GM23338 (cell line): Measurements from ENCODE around the gene SNX9. TPM values are rescaled to one million over a fixed set of nuclear protein-coding genes. Genes with fewer than 3 reads are reported as not detected.

ENCODE experiments used
- ATAC-seq: fragments of 200-7000 bp; cut with Tn5 transposase; 3 replicates; pipeline ENCODE4 v1.9.1; 2020
- DNase-seq: peaks from one replicate; pipeline ENCODE4 v3.0.0-alpha.2; 2015; ENCODE audit warnings: low spot score
- H2AFZ ChIP-seq: fragments of 200-600 bp; sonication (generic); 2 replicates; pipeline ENCODE4 v1.8.0; 2016; ENCODE audit warnings: antibody characterized with exemption, mild to moderate bottlenecking, moderate library complexity
- H3F3A ChIP-seq: fragments of 200-600 bp; sonication (generic); replicated peaks from 2 replicates; pipeline ENCODE4 v1.8.0; 2017; ENCODE audit warnings: antibody characterized with exemption, mixed run types, low read depth
- H3K27ac ChIP-seq: fragments of 200-600 bp; sonication (generic); 2 replicates; pipeline ENCODE4 v1.6.1; 2016; ENCODE audit warnings: low read depth
- H3K27me3 ChIP-seq: fragments of 200-600 bp; sonication (generic); 2 replicates; pipeline ENCODE4 v1.8.0; 2016; ENCODE audit warnings: mild to moderate bottlenecking, mixed run types, moderate library complexity; ENCODE audit not compliant: insufficient read depth
- H3K36me3 ChIP-seq: fragments of 200-600 bp; sonication (generic); 2 replicates; pipeline ENCODE4 v1.8.0; 2016; ENCODE audit warnings: mild to moderate bottlenecking; ENCODE audit not compliant: insufficient read depth
- H3K4me1 ChIP-seq: fragments of 200-600 bp; sonication (generic); 2 replicates; pipeline ENCODE4 v1.8.0; 2016; ENCODE audit warnings: mild to moderate bottlenecking, moderate library complexity; ENCODE audit not compliant: insufficient read depth
- H3K4me2 ChIP-seq: fragments of 200-600 bp; sonication (generic); 2 replicates; pipeline ENCODE4 v1.7.1; 2017; ENCODE audit warnings: mixed run types
- H3K4me3 ChIP-seq: fragments of 200-600 bp; sonication (generic); 2 replicates; pipeline ENCODE4 v1.6.1; 2016; ENCODE audit warnings: mixed run types
- H3K79me2 ChIP-seq: fragments of 200-600 bp; sonication (generic); replicated peaks from 2 replicates; pipeline ENCODE4 v1.8.0; 2017; ENCODE audit warnings: mild to moderate bottlenecking; ENCODE audit not compliant: insufficient read depth
- H3K9me2 ChIP-seq: fragments of 200-600 bp; sonication (generic); 2 replicates; pipeline ENCODE4 v1.8.0; 2017; ENCODE audit not compliant: insufficient read depth
- H4K20me1 ChIP-seq: fragments of 200-600 bp; sonication (generic); replicated peaks from 2 replicates; pipeline ENCODE4 v1.8.0; 2017; ENCODE audit warnings: mild to moderate bottlenecking; ENCODE audit not compliant: insufficient read depth
- H3K27ac Mint-ChIP-seq: 2 replicates; pipeline ENCODE4 v1.8.0; 2020; ENCODE audit warnings: inconsistent platforms, mild to moderate bottlenecking, moderate library complexity, mixed read lengths
- H3K27me3 Mint-ChIP-seq: 3 replicates; pipeline ENCODE4 v1.8.0; 2022; ENCODE audit warnings: low read depth, mild to moderate bottlenecking, moderate library complexity, mixed read lengths, inconsistent platforms; ENCODE audit not compliant: insufficient read depth, poor library complexity
- H3K36me3 Mint-ChIP-seq: 3 replicates; pipeline ENCODE4 v1.8.0; 2021; ENCODE audit warnings: low read depth, mild to moderate bottlenecking, inconsistent platforms, moderate library complexity, mixed read lengths
- H3K4me1 Mint-ChIP-seq: 3 replicates; pipeline ENCODE4 v1.8.0; 2020; ENCODE audit warnings: mild to moderate bottlenecking, inconsistent platforms, mixed read lengths
- H3K4me3 Mint-ChIP-seq: 3 replicates; pipeline ENCODE4 v1.8.0; 2021; ENCODE audit warnings: moderate library complexity, mild to moderate bottlenecking, inconsistent platforms, mixed read lengths
- H3K9me3 Mint-ChIP-seq: 3 replicates; pipeline ENCODE4 v1.8.0; 2020; ENCODE audit warnings: moderate library complexity, mild to moderate bottlenecking, inconsistent platforms, mixed read lengths
- CREB1 ChIP-seq: fragments of 250-450 bp; sonication (Bioruptor Pico); IDR thresholded peaks from 2 replicates; pipeline ENCODE4 v1.5.0; 2020; ENCODE audit warnings: low read depth, mild to moderate bottlenecking, moderate library complexity
- EZH2 ChIP-seq: fragments of 200-600 bp; sonication (generic); IDR thresholded peaks from one replicate; pipeline ENCODE4 v1.8.0; 2017; ENCODE audit warnings: antibody characterized with exemption, mild to moderate bottlenecking, low read depth; ENCODE audit not compliant: unreplicated experiment
- EZH2phosphoT487 ChIP-seq: fragments of 200-600 bp; sonication (generic); IDR thresholded peaks from one replicate; pipeline ENCODE4 v1.8.1; 2018; ENCODE audit warnings: antibody characterized with exemption; ENCODE audit not compliant: unreplicated experiment
- JUNB ChIP-seq: IDR thresholded peaks from one replicate; pipeline ENCODE4 v1.6.1; 2016; ENCODE audit warnings: antibody characterized with exemption; ENCODE audit not compliant: unreplicated experiment
- NANOG ChIP-seq: IDR thresholded peaks from 2 replicates; pipeline ENCODE4 v1.6.1; 2016; ENCODE audit warnings: antibody characterized with exemption, borderline replicate concordance
- POLR2AphosphoS5 ChIP-seq: IDR thresholded peaks from 2 replicates; pipeline ENCODE4 v1.6.1; 2016; ENCODE audit warnings: antibody characterized with exemption, low read depth
- REST ChIP-seq: IDR thresholded peaks from one replicate; pipeline ENCODE4 v1.6.1; 2018; ENCODE audit warnings: antibody characterized with exemption; ENCODE audit not compliant: unreplicated experiment
- STAT1 ChIP-seq: IDR thresholded peaks from one replicate; pipeline ENCODE4 v1.6.1; 2016; ENCODE audit warnings: antibody characterized with exemption; ENCODE audit not compliant: unreplicated experiment
- ZNF114 ChIP-seq: fragments of 250-450 bp; sonication (Bioruptor Pico); IDR thresholded peaks from 2 replicates; pipeline ENCODE4 v1.5.0; 2020; ENCODE audit warnings: mild to moderate bottlenecking, moderate library complexity
- ZNF331 ChIP-seq: fragments of 250-450 bp; sonication (Bioruptor Pico); IDR thresholded peaks from 2 replicates; pipeline ENCODE4 v1.5.0; 2020; ENCODE audit warnings: low read depth, mild to moderate bottlenecking, moderate library complexity
- polyA plus RNA-seq: library from polyadenylated mRNA; unstranded; fragments of >200 nt; fragmentation: Nextera tagmentation; extraction: Ambion mirVana; gene quantifications from 2 replicates; pipeline ENCODE4 v1.2.1, GENCODE V29; 2016
- total RNA-seq: library from RNA; depleted of rRNA; stranded (reverse); fragments of >200 nt; shearing (Covaris generic); gene quantifications from 2 replicates; pipeline ENCODE4 v1.2.3, GENCODE V29; 2014
- TF ChIP-seq, protein P1 (sequence below), 2 experiments: fragments of 200-600 bp in 1 of 2; sonication (generic) in 1 of 2; conservative IDR thresholded peaks; 2 replicates each; pipeline versions ENCODE4 v1.5.1 to v1.6.1; 2016 to 2017; ENCODE audit warnings: antibody characterized with exemption in 2 of 2, low read depth in 2 of 2, mild to moderate bottlenecking in 2 of 2, moderate library complexity in 1 of 2
- TF ChIP-seq, protein P2 (sequence below): IDR thresholded peaks from 2 replicates; pipeline ENCODE4 v1.6.1; 2016; ENCODE audit warnings: antibody characterized with exemption
- TF ChIP-seq, protein P3 (sequence below): fragments of 250-450 bp; sonication (Bioruptor Pico); IDR thresholded peaks from 2 replicates; pipeline ENCODE4 v1.5.0; 2020; ENCODE audit warnings: mild to moderate bottlenecking, moderate library complexity

The SNX9 gene
- total and polyA plus RNA-seq, 2 experiments from 2014 or later = 18.4 to 23.3 TPM

- TF ChIP-seq ZNF331 (CRISPR knock-in tag) = no peak
- TF ChIP-seq, protein P1, sequence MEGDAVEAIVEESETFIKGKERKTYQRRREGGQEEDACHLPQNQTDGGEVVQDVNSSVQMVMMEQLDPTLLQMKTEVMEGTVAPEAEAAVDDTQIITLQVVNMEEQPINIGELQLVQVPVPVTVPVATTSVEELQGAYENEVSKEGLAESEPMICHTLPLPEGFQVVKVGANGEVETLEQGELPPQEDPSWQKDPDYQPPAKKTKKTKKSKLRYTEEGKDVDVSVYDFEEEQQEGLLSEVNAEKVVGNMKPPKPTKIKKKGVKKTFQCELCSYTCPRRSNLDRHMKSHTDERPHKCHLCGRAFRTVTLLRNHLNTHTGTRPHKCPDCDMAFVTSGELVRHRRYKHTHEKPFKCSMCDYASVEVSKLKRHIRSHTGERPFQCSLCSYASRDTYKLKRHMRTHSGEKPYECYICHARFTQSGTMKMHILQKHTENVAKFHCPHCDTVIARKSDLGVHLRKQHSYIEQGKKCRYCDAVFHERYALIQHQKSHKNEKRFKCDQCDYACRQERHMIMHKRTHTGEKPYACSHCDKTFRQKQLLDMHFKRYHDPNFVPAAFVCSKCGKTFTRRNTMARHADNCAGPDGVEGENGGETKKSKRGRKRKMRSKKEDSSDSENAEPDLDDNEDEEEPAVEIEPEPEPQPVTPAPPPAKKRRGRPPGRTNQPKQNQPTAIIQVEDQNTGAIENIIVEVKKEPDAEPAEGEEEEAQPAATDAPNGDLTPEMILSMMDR (conservative IDR thresholded peaks at IDR 0.05; ENCODE audit: low read depth in 2 of 2) = no peak
- TF ChIP-seq NANOG = no peak
- TF ChIP-seq EZH2 = no peak
- TF ChIP-seq EZH2phosphoT487 = no peak
- no peak for TF ChIP-seq ZNF114 (CRISPR knock-in tag)
- TF ChIP-seq, protein P2, sequence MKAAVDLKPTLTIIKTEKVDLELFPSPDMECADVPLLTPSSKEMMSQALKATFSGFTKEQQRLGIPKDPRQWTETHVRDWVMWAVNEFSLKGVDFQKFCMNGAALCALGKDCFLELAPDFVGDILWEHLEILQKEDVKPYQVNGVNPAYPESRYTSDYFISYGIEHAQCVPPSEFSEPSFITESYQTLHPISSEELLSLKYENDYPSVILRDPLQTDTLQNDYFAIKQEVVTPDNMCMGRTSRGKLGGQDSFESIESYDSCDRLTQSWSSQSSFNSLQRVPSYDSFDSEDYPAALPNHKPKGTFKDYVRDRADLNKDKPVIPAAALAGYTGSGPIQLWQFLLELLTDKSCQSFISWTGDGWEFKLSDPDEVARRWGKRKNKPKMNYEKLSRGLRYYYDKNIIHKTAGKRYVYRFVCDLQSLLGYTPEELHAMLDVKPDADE = no peak
- no peak for TF ChIP-seq POLR2AphosphoS5
- TF ChIP-seq REST = no peak
- no peak for TF ChIP-seq STAT1
- no peak for TF ChIP-seq JUNB
- TF ChIP-seq, protein P3, sequence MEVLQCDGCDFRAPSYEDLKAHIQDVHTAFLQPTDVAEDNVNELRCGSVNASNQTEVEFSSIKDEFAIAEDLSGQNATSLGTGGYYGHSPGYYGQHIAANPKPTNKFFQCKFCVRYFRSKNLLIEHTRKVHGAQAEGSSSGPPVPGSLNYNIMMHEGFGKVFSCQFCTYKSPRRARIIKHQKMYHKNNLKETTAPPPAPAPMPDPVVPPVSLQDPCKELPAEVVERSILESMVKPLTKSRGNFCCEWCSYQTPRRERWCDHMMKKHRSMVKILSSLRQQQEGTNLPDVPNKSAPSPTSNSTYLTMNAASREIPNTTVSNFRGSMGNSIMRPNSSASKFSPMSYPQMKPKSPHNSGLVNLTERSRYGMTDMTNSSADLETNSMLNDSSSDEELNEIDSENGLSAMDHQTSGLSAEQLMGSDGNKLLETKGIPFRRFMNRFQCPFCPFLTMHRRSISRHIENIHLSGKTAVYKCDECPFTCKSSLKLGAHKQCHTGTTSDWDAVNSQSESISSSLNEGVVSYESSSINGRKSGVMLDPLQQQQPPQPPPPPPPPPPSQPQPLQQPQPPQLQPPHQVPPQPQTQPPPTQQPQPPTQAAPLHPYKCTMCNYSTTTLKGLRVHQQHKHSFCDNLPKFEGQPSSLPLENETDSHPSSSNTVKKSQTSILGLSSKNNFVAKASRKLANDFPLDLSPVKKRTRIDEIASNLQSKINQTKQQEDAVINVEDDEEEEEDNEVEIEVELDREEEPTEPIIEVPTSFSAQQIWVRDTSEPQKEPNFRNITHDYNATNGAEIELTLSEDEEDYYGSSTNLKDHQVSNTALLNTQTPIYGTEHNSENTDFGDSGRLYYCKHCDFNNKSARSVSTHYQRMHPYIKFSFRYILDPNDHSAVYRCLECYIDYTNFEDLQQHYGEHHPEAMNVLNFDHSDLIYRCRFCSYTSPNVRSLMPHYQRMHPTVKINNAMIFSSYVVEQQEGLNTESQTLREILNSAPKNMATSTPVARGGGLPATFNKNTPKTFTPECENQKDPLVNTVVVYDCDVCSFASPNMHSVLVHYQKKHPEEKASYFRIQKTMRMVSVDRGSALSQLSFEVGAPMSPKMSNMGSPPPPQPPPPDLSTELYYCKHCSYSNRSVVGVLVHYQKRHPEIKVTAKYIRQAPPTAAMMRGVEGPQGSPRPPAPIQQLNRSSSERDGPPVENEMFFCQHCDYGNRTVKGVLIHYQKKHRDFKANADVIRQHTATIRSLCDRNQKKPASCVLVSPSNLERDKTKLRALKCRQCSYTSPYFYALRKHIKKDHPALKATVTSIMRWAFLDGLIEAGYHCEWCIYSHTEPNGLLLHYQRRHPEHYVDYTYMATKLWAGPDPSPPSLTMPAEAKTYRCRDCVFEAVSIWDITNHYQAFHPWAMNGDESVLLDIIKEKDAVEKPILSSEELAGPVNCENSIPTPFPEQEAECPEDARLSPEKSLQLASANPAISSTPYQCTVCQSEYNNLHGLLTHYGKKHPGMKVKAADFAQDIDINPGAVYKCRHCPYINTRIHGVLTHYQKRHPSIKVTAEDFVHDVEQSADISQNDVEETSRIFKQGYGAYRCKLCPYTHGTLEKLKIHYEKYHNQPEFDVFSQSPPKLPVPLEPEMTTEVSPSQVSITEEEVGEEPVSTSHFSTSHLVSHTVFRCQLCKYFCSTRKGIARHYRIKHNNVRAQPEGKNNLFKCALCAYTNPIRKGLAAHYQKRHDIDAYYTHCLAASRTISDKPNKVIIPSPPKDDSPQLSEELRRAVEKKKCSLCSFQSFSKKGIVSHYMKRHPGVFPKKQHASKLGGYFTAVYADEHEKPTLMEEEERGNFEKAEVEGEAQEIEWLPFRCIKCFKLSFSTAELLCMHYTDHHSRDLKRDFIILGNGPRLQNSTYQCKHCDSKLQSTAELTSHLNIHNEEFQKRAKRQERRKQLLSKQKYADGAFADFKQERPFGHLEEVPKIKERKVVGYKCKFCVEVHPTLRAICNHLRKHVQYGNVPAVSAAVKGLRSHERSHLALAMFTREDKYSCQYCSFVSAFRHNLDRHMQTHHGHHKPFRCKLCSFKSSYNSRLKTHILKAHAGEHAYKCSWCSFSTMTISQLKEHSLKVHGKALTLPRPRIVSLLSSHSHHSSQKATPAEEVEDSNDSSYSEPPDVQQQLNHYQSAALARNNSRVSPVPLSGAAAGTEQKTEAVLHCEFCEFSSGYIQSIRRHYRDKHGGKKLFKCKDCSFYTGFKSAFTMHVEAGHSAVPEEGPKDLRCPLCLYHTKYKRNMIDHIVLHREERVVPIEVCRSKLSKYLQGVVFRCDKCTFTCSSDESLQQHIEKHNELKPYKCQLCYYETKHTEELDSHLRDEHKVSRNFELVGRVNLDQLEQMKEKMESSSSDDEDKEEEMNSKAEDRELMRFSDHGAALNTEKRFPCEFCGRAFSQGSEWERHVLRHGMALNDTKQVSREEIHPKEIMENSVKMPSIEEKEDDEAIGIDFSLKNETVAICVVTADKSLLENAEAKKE (CRISPR knock-in tag) = no peak
- TF ChIP-seq CREB1 (CRISPR knock-in tag) = no peak
- H3K4me1 ChIP-seq = peaks cover 7% of the 10 kb centered on the region
- Mint-ChIP-seq H3K27me3 (peaks cover 13% of the 10 kb centered on the region), H3K9me3 (peaks cover 18% of the 10 kb centered on the region), H3K36me3 (peaks cover 14% of the 10 kb centered on the region), H3K4me1 (peaks cover 15% of the 10 kb centered on the region), H3K4me3 (no peak overlapping the region), H3K27ac (no peak overlapping the region)
- no peaks in the 10 kb centered on the region for H4K20me1 ChIP-seq
- no peaks in the 10 kb centered on the region for H3F3A ChIP-seq
- DNase-seq (no peak), ATAC-seq (no peak)
- H3K27me3 ChIP-seq = no peaks in the 10 kb centered on the region
- no peak overlapping the region for H3K27ac ChIP-seq
- 0 out of 2 replicates have a peak, but pooled peaks cover 9% of the 10 kb centered on the region for H3K9me2 ChIP-seq
- H3K36me3 ChIP-seq = no peaks in the 10 kb centered on the region
- no peak overlapping the region for H2AFZ ChIP-seq
- H3K4me2 ChIP-seq = no peak overlapping the region
- no peaks in the 10 kb centered on the region for H3K79me2 ChIP-seq
- no peak overlapping the region for H3K4me3 ChIP-seq
Observed at GRCh38 chr6:157775376-157775775, 47.7 kb upstream of the SNX9 start.
